Measurements from ENCODE around the gene WASF3.

WASF3 gene

GRCh38 chr13:26557393-26558073 lies at the start of gene WASF3:
Gene WASF3 (plus strand): TSS chr13:26557683. CDS start chr13:26642271, 84,588 bp downstream.
- DNase-seq (ENCODE audit: low spot score), result peak; percentile 2

DNA sequence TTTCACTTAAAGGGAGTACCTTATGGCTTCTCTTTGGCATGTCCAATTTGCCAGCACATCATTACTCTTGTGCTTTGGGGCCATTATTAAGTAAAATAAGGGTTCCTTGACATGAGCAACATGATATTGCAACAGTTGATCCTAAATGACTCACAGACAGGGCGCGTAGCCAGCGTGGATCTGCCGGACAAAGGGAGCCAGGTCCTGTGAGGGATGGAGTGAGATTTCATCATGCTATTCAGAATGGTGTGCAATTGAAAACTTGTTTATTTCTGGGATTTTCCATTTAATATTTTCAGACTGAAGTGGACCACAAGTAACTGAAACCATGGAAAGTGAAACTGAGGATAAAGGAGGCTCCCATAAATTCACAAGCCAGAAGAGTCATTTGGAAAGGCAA lies 48.6 kb upstream of the WASF3 start:
- DNase-seq (ENCODE audit: low spot score), result no peak

DNA sequence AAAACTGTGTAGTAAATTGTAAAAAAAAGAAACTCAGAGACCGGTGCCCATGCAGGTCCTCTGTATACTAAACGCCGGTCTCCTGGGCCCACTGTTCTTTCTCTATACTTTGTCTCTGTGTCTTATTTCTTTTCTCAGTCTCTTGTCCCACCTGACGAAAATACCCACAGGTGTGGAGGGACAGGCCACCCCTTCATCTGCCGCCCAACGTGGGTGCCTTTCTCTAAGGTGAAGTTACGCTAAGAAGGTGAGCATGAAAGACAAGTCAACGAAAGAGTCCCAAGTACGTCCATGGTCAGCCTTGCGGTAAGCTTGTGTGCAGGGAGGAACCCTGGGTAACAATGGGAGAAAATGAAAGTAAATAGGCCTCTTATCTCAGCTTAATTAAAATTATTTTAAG lies 48.0 kb upstream of the WASF3 start:
- no peak for DNase-seq (ENCODE audit: low spot score)

DNA sequence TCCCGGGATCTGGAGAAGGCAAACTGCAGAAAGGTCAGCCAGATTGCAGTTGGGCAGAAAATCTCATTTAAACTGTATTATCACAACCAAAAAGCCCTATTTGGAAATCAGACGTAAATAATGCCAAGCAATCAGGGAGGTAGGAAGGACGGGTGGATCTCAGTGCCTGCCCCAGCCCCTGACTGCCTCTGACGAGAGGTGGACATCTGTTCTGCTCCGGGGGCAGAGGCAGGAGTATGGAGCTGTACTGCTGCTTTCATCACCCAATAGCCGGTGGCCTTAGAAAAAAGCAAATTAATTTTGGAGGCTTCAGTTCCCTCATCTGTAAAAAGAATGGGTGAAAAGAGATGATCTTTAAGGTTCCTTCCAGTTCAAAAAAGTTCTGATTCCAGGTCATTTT lies 43.6 kb upstream of the WASF3 start:
- no peak for DNase-seq (ENCODE audit: low spot score)

DNA sequence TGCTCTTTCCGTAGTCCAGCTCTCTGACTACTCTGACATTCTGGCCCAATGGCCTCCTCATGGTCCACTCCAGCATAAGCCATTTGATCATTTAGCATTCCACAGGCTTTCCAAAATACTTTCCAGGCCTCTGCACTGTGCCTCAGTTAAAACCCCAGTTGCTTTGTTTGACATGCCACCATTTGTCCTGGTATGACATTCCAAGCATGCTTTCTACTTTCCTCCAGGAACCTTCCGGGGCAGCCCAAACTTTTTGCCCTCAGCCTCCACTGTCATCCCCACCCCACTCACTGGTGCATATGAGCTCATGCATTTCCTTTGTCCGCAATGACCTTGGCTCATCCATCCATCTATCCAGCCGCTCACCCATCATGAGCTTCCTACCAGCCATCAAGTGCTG lies 41.8 kb upstream of the WASF3 start:
- no peak for DNase-seq (ENCODE audit: low spot score)

- no peak for DNase-seq (ENCODE audit: low spot score)
Measured at GRCh38 chr13:26517936-26518335, 39.5 kb upstream of the WASF3 start.

- DNase-seq (ENCODE audit: low spot score), result no peak
Measured at GRCh38 chr13:26518451-26518959, 39.0 kb upstream of the WASF3 start.

DNA sequence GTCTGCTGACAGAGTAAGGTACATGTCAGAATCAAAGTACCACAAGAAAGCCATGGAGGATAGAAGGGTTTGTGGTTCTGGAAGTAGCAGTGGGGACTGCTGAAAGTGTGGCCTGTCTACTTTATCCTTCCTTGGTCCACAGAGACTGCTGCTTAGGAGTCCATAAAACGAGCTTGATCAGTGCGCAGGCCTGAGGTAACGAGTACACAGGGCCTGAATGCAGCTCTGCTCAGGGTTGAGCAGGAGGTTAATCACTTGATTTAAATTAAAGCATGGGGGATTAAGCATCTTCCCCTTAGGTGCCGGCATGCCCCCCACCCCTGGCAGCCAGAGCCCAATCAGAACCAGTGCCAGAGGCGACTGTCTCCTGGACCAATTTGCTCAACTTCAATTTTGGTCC lies 34.9 kb upstream of the WASF3 start:
- no peak for DNase-seq (ENCODE audit: low spot score)

DNA sequence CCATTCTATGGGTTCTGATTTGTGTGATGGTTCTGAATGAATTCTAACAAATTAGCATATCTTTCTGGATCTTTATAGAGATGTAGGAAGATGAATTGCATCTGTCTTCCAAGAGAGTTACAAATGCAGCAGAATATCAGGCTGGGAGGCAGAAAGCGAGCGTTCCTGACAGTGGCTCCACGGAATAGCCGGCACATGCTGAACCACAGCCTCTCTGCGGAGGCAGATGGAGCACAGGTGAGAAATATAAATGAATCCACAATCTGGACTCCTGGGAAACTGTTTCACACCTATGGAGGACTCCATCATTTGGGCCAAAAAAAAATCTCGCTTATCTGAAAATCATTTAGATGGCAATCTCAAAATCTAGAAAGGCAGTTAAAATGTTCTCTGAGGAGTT lies 34.5 kb upstream of the WASF3 start:
- no peak for DNase-seq (ENCODE audit: low spot score)

GRCh38 chr13:26525528-26525927 lies 32.0 kb upstream of the WASF3 start:
- DNase-seq (ENCODE audit: low spot score), result no peak

DNA sequence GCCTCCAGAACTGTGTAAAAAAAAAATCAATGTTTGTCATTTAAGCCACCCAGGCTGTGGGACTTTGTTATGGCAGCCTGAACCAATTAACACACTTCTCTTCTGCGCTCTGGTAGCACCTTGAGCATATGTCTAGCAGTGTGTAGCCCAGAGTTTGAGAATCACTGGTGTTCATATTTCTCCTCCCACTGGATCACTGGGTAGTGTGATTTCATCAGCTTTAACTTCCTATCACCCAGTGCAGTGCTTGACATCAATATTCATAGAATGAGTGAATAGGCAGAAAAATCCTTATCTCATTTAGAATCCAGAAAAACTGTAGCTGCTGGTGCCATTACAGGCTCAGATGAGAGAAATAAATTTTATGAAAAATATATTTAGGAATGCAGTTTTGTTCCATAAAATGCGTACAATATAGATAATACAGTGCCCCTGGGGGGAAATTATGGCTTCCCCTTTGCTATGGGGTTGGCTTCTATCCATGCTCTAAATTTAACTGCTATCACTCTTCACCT lies 30.7 kb upstream of the WASF3 start:
- no peak for DNase-seq (ENCODE audit: low spot score)

DNA sequence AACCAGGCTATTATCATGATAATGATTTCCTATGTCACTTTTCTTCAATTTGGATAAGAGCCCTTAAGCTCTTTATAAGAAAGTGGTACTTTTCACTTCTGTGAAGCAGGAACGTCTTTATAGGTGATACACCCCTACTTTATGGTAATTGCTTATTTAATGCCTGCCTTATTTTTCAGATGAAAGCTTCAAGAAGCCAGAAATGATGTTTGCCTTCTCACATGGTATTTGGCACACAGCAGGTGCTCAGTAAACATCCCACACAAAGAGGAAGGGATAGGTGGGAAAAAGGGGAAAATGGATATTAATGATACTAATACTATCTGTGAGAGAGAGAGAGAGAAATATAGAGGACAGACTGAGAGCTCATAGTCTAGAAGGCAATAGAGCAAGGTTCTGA lies 29.0 kb upstream of the WASF3 start:
- no peak for DNase-seq (ENCODE audit: low spot score)

DNA sequence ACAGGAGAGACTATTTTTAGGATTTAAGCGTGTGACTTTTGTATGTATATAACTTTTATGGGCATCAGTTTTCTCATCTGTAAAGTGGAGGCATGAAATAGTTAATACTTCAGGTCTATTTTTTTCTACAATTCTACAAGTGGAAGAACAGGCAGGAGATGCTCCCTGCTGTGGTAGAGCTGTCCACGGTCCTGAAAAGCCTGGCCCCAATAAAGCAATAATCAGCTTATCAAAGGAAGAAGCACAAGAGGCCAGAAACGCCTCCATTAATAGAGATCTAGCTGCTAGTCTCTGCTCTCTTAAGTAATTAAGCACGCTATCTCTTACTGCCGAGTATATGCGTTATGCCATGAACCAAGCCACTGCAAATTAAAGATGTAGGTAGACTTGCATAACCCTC lies 28.0 kb upstream of the WASF3 start:
- DNase-seq (ENCODE audit: low spot score), result no peak

DNA sequence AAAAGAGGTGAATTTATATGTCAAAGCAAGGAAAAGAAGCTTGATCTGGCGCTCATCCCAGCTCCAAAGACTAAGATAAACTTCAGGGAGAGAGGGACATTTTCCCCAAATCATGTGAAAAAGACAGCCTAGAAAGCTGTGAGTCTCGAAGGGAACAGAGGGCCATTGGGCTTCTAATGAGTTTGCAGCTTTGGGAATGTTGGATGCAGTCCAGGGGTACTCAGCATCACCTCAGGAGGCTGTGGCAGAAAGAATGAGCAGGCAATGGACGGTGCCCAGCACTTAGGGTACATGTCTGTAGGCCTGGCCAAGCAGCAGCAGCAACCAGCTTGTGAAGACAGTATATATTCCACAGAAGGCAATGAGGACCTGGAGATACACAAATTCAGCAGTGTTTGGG lies 25.7 kb upstream of the WASF3 start:
- no peak for DNase-seq (ENCODE audit: low spot score)

GRCh38 chr13:26534036-26534726 lies 23.3 kb upstream of the WASF3 start:
- DNase-seq (ENCODE audit: low spot score), result no peak

DNA sequence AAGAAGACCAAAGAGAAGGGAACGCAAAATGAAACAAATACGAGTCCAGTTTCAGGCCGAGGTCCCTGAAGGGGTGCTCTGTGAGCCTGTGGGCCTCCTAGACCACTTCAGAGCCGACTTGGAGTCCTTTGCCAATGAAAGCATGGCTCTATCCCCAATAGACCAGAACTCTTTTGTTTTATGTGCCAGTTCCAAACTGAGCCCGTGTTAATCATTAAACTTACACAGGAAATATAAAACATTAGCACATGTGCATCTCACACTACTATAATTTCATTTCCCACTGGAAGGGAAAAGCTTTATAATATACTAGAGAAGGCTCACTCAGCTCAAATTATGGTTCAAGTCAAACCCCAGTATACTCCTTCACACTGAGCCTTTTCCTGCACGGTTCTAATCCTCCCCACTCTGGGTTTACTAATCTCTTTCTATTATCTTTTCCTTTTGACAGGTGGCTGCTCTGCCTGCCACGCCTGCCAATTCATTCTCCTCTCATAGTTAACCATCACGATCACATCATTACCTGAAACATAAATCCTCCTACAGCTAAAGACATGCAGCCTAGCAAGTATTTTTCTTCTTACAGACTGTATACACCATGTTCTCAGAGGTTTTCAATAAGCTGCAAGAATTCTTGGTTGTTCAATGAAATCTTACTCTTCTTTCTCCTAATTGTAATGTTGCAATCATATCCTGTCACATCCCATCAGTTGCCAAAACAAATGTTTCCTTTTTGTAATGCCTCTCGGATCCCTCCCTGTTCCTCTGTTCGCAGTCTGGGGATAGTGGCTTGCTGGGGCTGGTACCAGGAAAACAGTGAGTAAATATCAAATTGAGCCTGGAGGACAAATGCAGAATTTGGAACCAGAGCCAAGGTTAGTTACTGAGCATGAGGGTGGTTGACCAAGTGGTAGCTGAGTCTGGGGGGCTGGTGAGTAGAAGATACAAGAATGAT lies 18.8 kb upstream of the WASF3 start:
- no peak for DNase-seq (ENCODE audit: low spot score)

- no peak for DNase-seq (ENCODE audit: low spot score)
Measured at GRCh38 chr13:26539738-26540292, 17.7 kb upstream of the WASF3 start.

- no peak for DNase-seq (ENCODE audit: low spot score)
Measured at GRCh38 chr13:26540334-26540733, 17.1 kb upstream of the WASF3 start.

- no peak for DNase-seq (ENCODE audit: low spot score)
Measured at GRCh38 chr13:26541041-26541440, 16.4 kb upstream of the WASF3 start.

GRCh38 chr13:26541678-26542568 lies 15.6 kb upstream of the WASF3 start:
- DNase-seq (ENCODE audit: low spot score), result no peak

GRCh38 chr13:26544707-26545106 lies 12.8 kb upstream of the WASF3 start:
- DNase-seq (ENCODE audit: low spot score), result no peak
